ENCODE results near the gene CLEC4F.

The CLEC4F gene

GRCh38 chr2:70793450-70793849, 26.9 kb downstream of the CLEC4F start:
- H3K4me3 ChIP-seq (ENCODE audit: low read depth, low read length) = no peak overlapping the region
- peaks cover 28% of the 10 kb centered on the region for H3K27me3 ChIP-seq (replicated peaks)
- TF ChIP-seq CTCF (IDR thresholded peaks at IDR 0.05; ENCODE audit: low read depth, low read length, missing control alignments) = no peak
- no peak overlapping the region for H3K27ac ChIP-seq
- DNase-seq = no peak
- no peaks in the 10 kb centered on the region for H3K36me3 ChIP-seq (replicated peaks)
- in situ Hi-C loops (cut with HindIII; ENCODE audit: low pct_ligation_motif_present, low sequenced_read_pairs) = no loop called here

GRCh38 chr2:70790136-70790828, 30.1 kb downstream of the CLEC4F start, which contains the start of gene FIGLA:
FIGLA (minus strand) TSS chr2:70790643; CDS start chr2:70790638, 5 bp downstream.
- Histone ChIP-seq H3K4me3 (ENCODE audit: low read depth, low read length) (no peak within 1 kb of the TSS), H3K36me3 (replicated peaks) (no peaks in the 10 kb centered on the region), H3K27ac (no peak within 1 kb of the TSS), H3K27me3 (replicated peaks) (peaks cover 30% of the 10 kb centered on the region)
- in situ Hi-C loops (cut with HindIII; ENCODE audit: low pct_ligation_motif_present, low sequenced_read_pairs) = no loop called here
- no peak for DNase-seq
- TF ChIP-seq CTCF (IDR thresholded peaks at IDR 0.05; ENCODE audit: low read depth, low read length, missing control alignments) = no peak

GRCh38 chr2:70789304-70790135, 30.9 kb downstream of the CLEC4F start:
- no peaks in the 10 kb centered on the region for H3K36me3 ChIP-seq (replicated peaks)
- in situ Hi-C loops (cut with HindIII; ENCODE audit: low pct_ligation_motif_present, low sequenced_read_pairs) = no loop called here
- DNase-seq = peak; percentile 45
- H3K27me3 ChIP-seq (replicated peaks) = peaks cover 26% of the 10 kb centered on the region
- TF ChIP-seq CTCF (IDR thresholded peaks at IDR 0.05; ENCODE audit: low read depth, low read length, missing control alignments) = peak; percentile 76
- H3K4me3 ChIP-seq (ENCODE audit: low read depth, low read length) = no peak overlapping the region
- no peak overlapping the region for H3K27ac ChIP-seq

- H3K27me3 ChIP-seq (replicated peaks) = peaks cover 18% of the 10 kb centered on the region
- H3K4me3 ChIP-seq (ENCODE audit: low read depth, low read length) = no peak overlapping the region
- peak; percentile 66 for TF ChIP-seq CTCF (IDR thresholded peaks at IDR 0.05; ENCODE audit: low read depth, low read length, missing control alignments)
- H3K36me3 ChIP-seq (replicated peaks) = no peaks in the 10 kb centered on the region
- peak; percentile 12 for DNase-seq
- in situ Hi-C loops (cut with HindIII; ENCODE audit: low pct_ligation_motif_present, low sequenced_read_pairs) = no loop called here
- no peak overlapping the region for H3K27ac ChIP-seq
Measured at GRCh38 chr2:70785137-70785911, 35.1 kb downstream of the CLEC4F start.

- no peak for DNase-seq
- in situ Hi-C loops (cut with HindIII; ENCODE audit: low pct_ligation_motif_present, low sequenced_read_pairs) = no loop called here
- H3K36me3 ChIP-seq (replicated peaks) = no peaks in the 10 kb centered on the region
- no peak overlapping the region for H3K27ac ChIP-seq
- peaks cover 7% of the 10 kb centered on the region for H3K27me3 ChIP-seq (replicated peaks)
- no peak overlapping the region for H3K4me3 ChIP-seq (ENCODE audit: low read depth, low read length)
- TF ChIP-seq CTCF (IDR thresholded peaks at IDR 0.05; ENCODE audit: low read depth, low read length, missing control alignments) = no peak
Measured at GRCh38 chr2:70784320-70784719, 36.1 kb downstream of the CLEC4F start.

All from brain microvascular endothelial cell (primary cell).